Cortex of kidney (tissue), 1 donor: Measurements from ENCODE around the gene PLXNA4.

ENCODE experiments used
- DNase-seq: peaks from one replicate; lab custom pipeline; 2025; lab: John Stamatoyannopoulos, UW

The PLXNA4 gene

GRCh38 chr7:132240821-132241422 lies 335.3 kb downstream of the PLXNA4 start:
- DNase-seq, result no peak

- no peak for DNase-seq
Observed at GRCh38 chr7:132240262-132240661, 336.0 kb downstream of the PLXNA4 start.

- DNase-seq, result no peak
Observed at GRCh38 chr7:132239422-132239994, 336.8 kb downstream of the PLXNA4 start.

GRCh38 chr7:132234711-132235110 lies 341.6 kb downstream of the PLXNA4 start:
- no peak for DNase-seq

- DNase-seq, result no peak
Observed at GRCh38 chr7:132232406-132232805, 343.9 kb downstream of the PLXNA4 start.

- DNase-seq, result no peak
Observed at GRCh38 chr7:132230462-132230861, 345.8 kb downstream of the PLXNA4 start.

- no peak for DNase-seq
Observed at GRCh38 chr7:132228240-132228639, 348.0 kb downstream of the PLXNA4 start.

GRCh38 chr7:132226957-132227290 lies 349.3 kb downstream of the PLXNA4 start:
- no peak for DNase-seq

GRCh38 chr7:132226046-132226956 lies 350.0 kb downstream of the PLXNA4 start:
- no peak for DNase-seq

GRCh38 chr7:132225216-132226030 lies 350.8 kb downstream of the PLXNA4 start:
- no peak for DNase-seq

- no peak for DNase-seq
Observed at GRCh38 chr7:132221356-132221755, 354.9 kb downstream of the PLXNA4 start.

GRCh38 chr7:132220060-132220459 lies 356.2 kb downstream of the PLXNA4 start:
- no peak for DNase-seq

- DNase-seq, result no peak
Observed at GRCh38 chr7:132218876-132219275, 357.4 kb downstream of the PLXNA4 start.

GRCh38 chr7:132216847-132217525 lies 359.3 kb downstream of the PLXNA4 start:
- DNase-seq, result no peak

- no peak for DNase-seq
Observed at GRCh38 chr7:132214452-132214851, 361.8 kb downstream of the PLXNA4 start.

GRCh38 chr7:132213583-132213982 lies 362.7 kb downstream of the PLXNA4 start:
- no peak for DNase-seq

GRCh38 chr7:132211971-132212370 lies 364.3 kb downstream of the PLXNA4 start:
- no peak for DNase-seq

GRCh38 chr7:132210821-132211220 lies 365.4 kb downstream of the PLXNA4 start:
- DNase-seq, result no peak

GRCh38 chr7:132207782-132208181 lies 368.5 kb downstream of the PLXNA4 start:
- no peak for DNase-seq

GRCh38 chr7:132207211-132207610 lies 369.1 kb downstream of the PLXNA4 start:
- no peak for DNase-seq

GRCh38 chr7:132206594-132206993 lies 369.7 kb downstream of the PLXNA4 start:
- no peak for DNase-seq

- no peak for DNase-seq
Observed at GRCh38 chr7:132205509-132205908, 370.8 kb downstream of the PLXNA4 start.
